Spinal cord (tissue), 10 donors: ENCODE results near the gene RABEP1. TPM values are rescaled to one million over a fixed set of nuclear protein-coding genes. Genes with fewer than 3 reads are reported as not detected.

Source experiments
- DNase-seq, 6 donors: peaks; one replicate each; pipeline versions ENCODE4 v3.0.0 to v3.0.0-alpha.2; 2013 to 2015; ENCODE audit warnings: low spot score in 6 of 6, low read depth in 4 of 6
- H3K27ac ChIP-seq: one replicate; pipeline ENCODE4 v1.5.1; 2013; ENCODE audit warnings: low read depth, low read length, control low read depth
- H3K27me3 ChIP-seq: one replicate; pipeline ENCODE4 v1.6.1; 2013; ENCODE audit warnings: low read length; ENCODE audit not compliant: control insufficient read depth, insufficient read depth
- H3K36me3 ChIP-seq: one replicate; pipeline ENCODE4 v1.6.1; 2013; ENCODE audit warnings: low read length; ENCODE audit not compliant: control insufficient read depth, insufficient read depth
- H3K4me1 ChIP-seq: one replicate; pipeline ENCODE4 v1.6.1; 2013; ENCODE audit warnings: low read length; ENCODE audit not compliant: control insufficient read depth, insufficient read depth
- H3K4me3 ChIP-seq: one replicate; pipeline ENCODE4 v1.5.1; 2013; ENCODE audit warnings: low read depth, low read length, control low read depth
- H3K9me3 ChIP-seq: one replicate; pipeline ENCODE4 v1.6.1; 2013; ENCODE audit warnings: low read length; ENCODE audit not compliant: control insufficient read depth, insufficient read depth
- WGBS: methylation state at CpG from one replicate; pipeline ENCODE4 v1.1.5; 2013; ENCODE audit warnings: missing lambda C conversion rate; ENCODE audit not compliant: insufficient coverage; 5-methylcytosine and 5-hydroxymethylcytosine counted together
- polyA plus RNA-seq, 2 donors: library from polyadenylated mRNA; unstranded; fragments of 120-200 nt; gene quantifications; one replicate each; pipeline ENCODE4 v1.2.1, GENCODE V29; 2013; ENCODE audit not compliant: insufficient read length in 2 of 2
- total RNA-seq, 2 donors: library from RNA; depleted of rRNA in 1 of 2; stranded (reverse); fragments of 120-200 nt in 1 of 2; fragments of >200 nt in 1 of 2; gene quantifications; one replicate each; pipeline versions ENCODE4 v1.2.3 to v1.2.4, GENCODE V29; 2013 to 2014
- donor health status: healthy.

The RABEP1 gene
- total and polyA plus RNA-seq, 4 donors: 72.0 to 105 (median 87.3) TPM

- Histone ChIP-seq H3K36me3 (peaks cover 39% of the 10 kb centered on the region), H3K27ac (no peak overlapping the region), H3K9me3 (no peaks in the 10 kb centered on the region), H3K4me1 (no peaks in the 10 kb centered on the region), H3K4me3 (no peak overlapping the region), H3K27me3 (no peaks in the 10 kb centered on the region)
- DNase-seq: no peak
- 96% methylated on average over 7 of the region's 7 CpGs for WGBS
Observed at GRCh38 chr17:5410594-5411272, 128.6 kb downstream of the RABEP1 start.

GRCh38 chr17:5413682-5414081, 131.6 kb downstream of the RABEP1 start:
- H3K27ac ChIP-seq: no peak overlapping the region
- 100% methylated on average over 2 of the region's 4 CpGs for WGBS

GRCh38 chr17:5416901-5417300, 134.8 kb downstream of the RABEP1 start:
- Histone ChIP-seq H3K9me3 (no peaks in the 10 kb centered on the region), H3K4me3 (no peak overlapping the region), H3K4me1 (peaks cover 11% of the 10 kb centered on the region), H3K36me3 (peaks cover 35% of the 10 kb centered on the region), H3K27ac (no peak overlapping the region), H3K27me3 (no peaks in the 10 kb centered on the region)
- no peak for DNase-seq
- WGBS: no CpG with 5 or more reads among the region's 2 CpGs

More at GRCh38 chr17:5413682-5414081, 131.6 kb downstream of the RABEP1 start:
- Histone ChIP-seq H3K36me3 (peaks cover 38% of the 10 kb centered on the region), H3K27me3 (no peaks in the 10 kb centered on the region), H3K4me1 (peaks cover 7% of the 10 kb centered on the region), H3K4me3 (no peak overlapping the region), H3K9me3 (no peaks in the 10 kb centered on the region)
- DNase-seq: no peak

- peak in 2 of 6 donors; percentile 13 to 38 for DNase-seq
- H3K4me3 ChIP-seq: peak overlapping the region; percentile 96
- H3K36me3 ChIP-seq: peaks cover 38% of the 10 kb centered on the region
- H3K9me3 ChIP-seq: no peaks in the 10 kb centered on the region
- H3K27ac ChIP-seq: peak overlapping the region; percentile 87
- no peaks in the 10 kb centered on the region for H3K27me3 ChIP-seq
- peaks cover 11% of the 10 kb centered on the region for H3K4me1 ChIP-seq
- WGBS: 0% methylated on average over 23 of the region's 26 CpGs
Observed at GRCh38 chr17:5418858-5419355, 136.8 kb downstream of the RABEP1 start.

GRCh38 chr17:5419356-5419958, 137.4 kb downstream of the RABEP1 start, which contains the start of gene NUP88:
Gene NUP88, minus strand, starts transcription at chr17:5419662. Its CDS starts 12 bp downstream, at chr17:5419650.
- peak within 1 kb of the TSS; percentile 96 for H3K4me3 ChIP-seq
- peak within 1 kb of the TSS; percentile 87 for H3K27ac ChIP-seq
- peak; percentile 96 to 99 (median 99) for DNase-seq
- peaks cover 36% of the 10 kb centered on the region for H3K36me3 ChIP-seq
- under 1% methylated on average over 49 of the region's 49 CpGs for WGBS
- H3K27me3 ChIP-seq: no peaks in the 10 kb centered on the region
- H3K4me1 ChIP-seq: peaks cover 11% of the 10 kb centered on the region
- no peaks in the 10 kb centered on the region for H3K9me3 ChIP-seq

- 0% methylated on average over 37 of the region's 41 CpGs for WGBS
- H3K27me3 ChIP-seq: no peaks in the 10 kb centered on the region
- no peaks in the 10 kb centered on the region for H3K9me3 ChIP-seq
- H3K4me3 ChIP-seq: peak within 1 kb of the TSS; percentile 96
- DNase-seq: peak in 5 of 6 donors; percentile 86 to 98 (median 92)
- peaks cover 33% of the 10 kb centered on the region for H3K36me3 ChIP-seq
- H3K27ac ChIP-seq: peak within 1 kb of the TSS; percentile 87
- peaks cover 11% of the 10 kb centered on the region for H3K4me1 ChIP-seq
Observed at GRCh38 chr17:5419959-5420653, 138.0 kb downstream of the RABEP1 start, which contains the start of gene RPAIN. Gene RPAIN, plus strand, starts transcription at chr17:5420182. Its CDS starts 29 bp downstream, at chr17:5420211.

- no CpG with 5 or more reads among the region's 2 CpGs for WGBS
- H3K9me3 ChIP-seq: no peaks in the 10 kb centered on the region
- no peaks in the 10 kb centered on the region for H3K27me3 ChIP-seq
- H3K27ac ChIP-seq: no peak overlapping the region
- no peak for DNase-seq
- H3K36me3 ChIP-seq: peaks cover 43% of the 10 kb centered on the region
- peaks cover 11% of the 10 kb centered on the region for H3K4me1 ChIP-seq
- H3K4me3 ChIP-seq: no peak overlapping the region
Observed at GRCh38 chr17:5422505-5422904, 140.4 kb downstream of the RABEP1 start.

GRCh38 chr17:5424909-5425308, 142.8 kb downstream of the RABEP1 start:
- WGBS: no CpG with 5 or more reads among the region's 1 CpG
- H3K27ac ChIP-seq: no peak overlapping the region
- no peaks in the 10 kb centered on the region for H3K9me3 ChIP-seq
- peaks cover 63% of the 10 kb centered on the region for H3K36me3 ChIP-seq
- DNase-seq: no peak
- H3K4me3 ChIP-seq: no peak overlapping the region
- H3K27me3 ChIP-seq: no peaks in the 10 kb centered on the region
- peaks cover 5% of the 10 kb centered on the region for H3K4me1 ChIP-seq

GRCh38 chr17:5425826-5426225, 143.7 kb downstream of the RABEP1 start:
- 0% methylated on average over 1 of the region's 3 CpGs for WGBS
- Histone ChIP-seq H3K27ac (no peak overlapping the region), H3K9me3 (no peaks in the 10 kb centered on the region), H3K4me3 (no peak overlapping the region), H3K36me3 (peaks cover 72% of the 10 kb centered on the region), H3K4me1 (peaks cover 5% of the 10 kb centered on the region), H3K27me3 (no peaks in the 10 kb centered on the region)
- no peak for DNase-seq
